ENCODE results near the gene EFCAB5. TPM values are rescaled to one million over a fixed set of nuclear protein-coding genes. Genes with fewer than 3 reads are reported as not detected.
A peak's percentile ranks its signal among the peaks of the same experiment; 100 is the strongest.

Gene EFCAB5
- polyA plus RNA-seq, 1 donor from 2014 or later: 1.0 TPM

DNA sequence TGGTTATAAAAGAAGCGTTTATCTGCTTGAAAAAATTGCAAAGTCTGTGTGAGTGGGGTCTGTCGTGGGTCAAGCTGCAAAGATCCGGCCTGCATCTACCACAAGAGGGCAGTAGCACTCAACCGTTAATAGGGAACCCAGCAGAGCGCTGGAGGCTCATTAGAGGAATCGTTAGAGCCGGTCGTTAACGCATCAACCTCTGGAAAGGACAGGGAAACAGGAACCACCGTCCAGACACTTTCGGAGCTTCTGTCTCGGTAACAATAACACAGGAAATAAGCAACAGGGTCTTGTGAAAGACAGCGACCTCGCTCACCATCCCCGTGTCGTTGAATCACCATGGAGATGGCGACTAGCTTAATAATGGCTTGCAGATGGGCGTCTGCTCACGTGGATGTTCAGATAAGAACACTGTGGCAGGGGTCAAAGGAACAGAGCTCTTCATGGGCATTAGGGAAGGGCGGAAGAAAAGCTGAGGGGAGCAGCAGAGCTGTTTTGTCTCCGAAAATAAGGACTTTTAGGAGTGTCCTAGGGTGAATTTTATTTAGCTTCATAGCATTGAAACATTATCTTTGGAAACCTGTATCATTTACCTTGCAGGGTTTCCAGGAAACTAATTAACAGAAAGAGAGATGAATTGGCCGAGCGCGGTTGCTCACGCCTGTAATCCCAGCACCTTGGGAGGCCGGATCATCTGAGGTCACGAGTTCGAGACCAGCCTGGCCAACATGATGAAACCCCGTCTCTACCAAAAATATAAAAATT lies 163.3 kb downstream of the EFCAB5 start:
- TF ChIP-seq RAD21 (conservative IDR thresholded peaks at IDR 0.05) (peak; percentile 81), TAF1 (IDR thresholded peaks at IDR 0.05; ENCODE audit: low read depth) (no peak), EZH2 (IDR thresholded peaks at IDR 0.05; ENCODE audit: borderline replicate concordance, insufficient read depth, low read length, poor library complexity, severe bottlenecking) (no peak), MXI1 (conservative IDR thresholded peaks at IDR 0.05; ENCODE audit: poor library complexity, severe bottlenecking) (peak; percentile 82), SMC3 (conservative IDR thresholded peaks at IDR 0.05; ENCODE audit: poor library complexity) (peak; percentile 82), EP300 (conservative IDR thresholded peaks at IDR 0.05; ENCODE audit: poor library complexity, severe bottlenecking) (no peak), POLR2AphosphoS5 (IDR thresholded peaks at IDR 0.05) (peak; percentile 11)
- TF ChIP-seq, protein P1, sequence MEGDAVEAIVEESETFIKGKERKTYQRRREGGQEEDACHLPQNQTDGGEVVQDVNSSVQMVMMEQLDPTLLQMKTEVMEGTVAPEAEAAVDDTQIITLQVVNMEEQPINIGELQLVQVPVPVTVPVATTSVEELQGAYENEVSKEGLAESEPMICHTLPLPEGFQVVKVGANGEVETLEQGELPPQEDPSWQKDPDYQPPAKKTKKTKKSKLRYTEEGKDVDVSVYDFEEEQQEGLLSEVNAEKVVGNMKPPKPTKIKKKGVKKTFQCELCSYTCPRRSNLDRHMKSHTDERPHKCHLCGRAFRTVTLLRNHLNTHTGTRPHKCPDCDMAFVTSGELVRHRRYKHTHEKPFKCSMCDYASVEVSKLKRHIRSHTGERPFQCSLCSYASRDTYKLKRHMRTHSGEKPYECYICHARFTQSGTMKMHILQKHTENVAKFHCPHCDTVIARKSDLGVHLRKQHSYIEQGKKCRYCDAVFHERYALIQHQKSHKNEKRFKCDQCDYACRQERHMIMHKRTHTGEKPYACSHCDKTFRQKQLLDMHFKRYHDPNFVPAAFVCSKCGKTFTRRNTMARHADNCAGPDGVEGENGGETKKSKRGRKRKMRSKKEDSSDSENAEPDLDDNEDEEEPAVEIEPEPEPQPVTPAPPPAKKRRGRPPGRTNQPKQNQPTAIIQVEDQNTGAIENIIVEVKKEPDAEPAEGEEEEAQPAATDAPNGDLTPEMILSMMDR (IDR thresholded peaks at IDR 0.05; ENCODE audit: poor library complexity, severe bottlenecking): peak; percentile 95
- TF ChIP-seq, protein P2, sequence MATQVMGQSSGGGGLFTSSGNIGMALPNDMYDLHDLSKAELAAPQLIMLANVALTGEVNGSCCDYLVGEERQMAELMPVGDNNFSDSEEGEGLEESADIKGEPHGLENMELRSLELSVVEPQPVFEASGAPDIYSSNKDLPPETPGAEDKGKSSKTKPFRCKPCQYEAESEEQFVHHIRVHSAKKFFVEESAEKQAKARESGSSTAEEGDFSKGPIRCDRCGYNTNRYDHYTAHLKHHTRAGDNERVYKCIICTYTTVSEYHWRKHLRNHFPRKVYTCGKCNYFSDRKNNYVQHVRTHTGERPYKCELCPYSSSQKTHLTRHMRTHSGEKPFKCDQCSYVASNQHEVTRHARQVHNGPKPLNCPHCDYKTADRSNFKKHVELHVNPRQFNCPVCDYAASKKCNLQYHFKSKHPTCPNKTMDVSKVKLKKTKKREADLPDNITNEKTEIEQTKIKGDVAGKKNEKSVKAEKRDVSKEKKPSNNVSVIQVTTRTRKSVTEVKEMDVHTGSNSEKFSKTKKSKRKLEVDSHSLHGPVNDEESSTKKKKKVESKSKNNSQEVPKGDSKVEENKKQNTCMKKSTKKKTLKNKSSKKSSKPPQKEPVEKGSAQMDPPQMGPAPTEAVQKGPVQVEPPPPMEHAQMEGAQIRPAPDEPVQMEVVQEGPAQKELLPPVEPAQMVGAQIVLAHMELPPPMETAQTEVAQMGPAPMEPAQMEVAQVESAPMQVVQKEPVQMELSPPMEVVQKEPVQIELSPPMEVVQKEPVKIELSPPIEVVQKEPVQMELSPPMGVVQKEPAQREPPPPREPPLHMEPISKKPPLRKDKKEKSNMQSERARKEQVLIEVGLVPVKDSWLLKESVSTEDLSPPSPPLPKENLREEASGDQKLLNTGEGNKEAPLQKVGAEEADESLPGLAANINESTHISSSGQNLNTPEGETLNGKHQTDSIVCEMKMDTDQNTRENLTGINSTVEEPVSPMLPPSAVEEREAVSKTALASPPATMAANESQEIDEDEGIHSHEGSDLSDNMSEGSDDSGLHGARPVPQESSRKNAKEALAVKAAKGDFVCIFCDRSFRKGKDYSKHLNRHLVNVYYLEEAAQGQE (IDR thresholded peaks at IDR 0.05; ENCODE audit: borderline replicate concordance): no peak
- H3F3A ChIP-seq (ENCODE audit: insufficient read depth, low read length, poor library complexity, severe bottlenecking): no peaks in the 10 kb centered on the region
- no peaks in the 10 kb centered on the region for H3K27me3 ChIP-seq (ENCODE audit: insufficient read depth, low read depth, low read length)
- H3K79me2 ChIP-seq (replicated peaks; ENCODE audit: insufficient read depth, low read length): no peaks in the 10 kb centered on the region
- no peaks in the 10 kb centered on the region for H3K9me2 ChIP-seq (ENCODE audit: insufficient read depth, low read length)
- H2AFZ ChIP-seq (ENCODE audit: low read depth, low read length): peak overlapping the region; percentile 59
- H3K27ac ChIP-seq (ENCODE audit: low read length): peak overlapping the region; percentile 80
- H3K9me3 ChIP-seq (ENCODE audit: low read length): no peaks in the 10 kb centered on the region
- peak overlapping the region; percentile 62 for H3K9ac ChIP-seq (ENCODE audit: low read length)
- H4K20me1 ChIP-seq (ENCODE audit: insufficient read depth): no peaks in the 10 kb centered on the region
- no peaks in the 10 kb centered on the region for H3K36me3 ChIP-seq (ENCODE audit: insufficient read depth, low read length)
- peak overlapping the region; percentile 66 for H3K4me3 ChIP-seq (ENCODE audit: low read length)
- peak overlapping the region; percentile 15 for H3K4me2 ChIP-seq (ENCODE audit: low read length)

DNA sequence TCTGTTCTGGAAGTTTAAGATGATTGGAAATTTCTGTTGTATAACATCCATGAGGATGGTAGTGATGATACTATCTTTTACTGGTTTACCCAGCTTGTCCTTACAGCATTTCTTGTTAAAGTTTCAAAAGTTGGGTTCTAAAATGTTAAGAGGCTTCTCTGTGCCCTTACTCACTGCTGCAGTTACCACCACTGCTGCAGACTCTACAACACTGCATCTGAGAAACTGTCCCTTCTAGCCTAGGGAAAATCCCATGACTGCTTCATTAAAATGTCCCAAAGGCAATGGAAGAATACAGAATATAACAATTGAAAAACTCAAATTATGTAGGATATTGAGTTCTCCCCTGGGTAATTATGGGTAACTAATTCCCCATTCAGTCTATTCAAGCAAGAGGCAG lies 171.4 kb downstream of the EFCAB5 start:
- Histone ChIP-seq H3K36me3 (ENCODE audit: insufficient read depth, low read length) (no peaks in the 10 kb centered on the region), H3F3A (ENCODE audit: insufficient read depth, low read length, poor library complexity, severe bottlenecking) (no peaks in the 10 kb centered on the region), H3K9me2 (ENCODE audit: insufficient read depth, low read length) (no peaks in the 10 kb centered on the region), H3K27me3 (ENCODE audit: insufficient read depth, low read depth, low read length) (no peaks in the 10 kb centered on the region), H3K9me3 (ENCODE audit: low read length) (no peaks in the 10 kb centered on the region), H3K79me2 (replicated peaks; ENCODE audit: insufficient read depth, low read length) (peaks cover 7% of the 10 kb centered on the region), H4K20me1 (ENCODE audit: insufficient read depth) (no peaks in the 10 kb centered on the region), H3K27ac (ENCODE audit: low read length) (no peak overlapping the region), H2AFZ (ENCODE audit: low read depth, low read length) (no peak overlapping the region), H3K9ac (ENCODE audit: low read length) (no peak overlapping the region), H3K4me3 (ENCODE audit: low read length) (no peak overlapping the region), H3K4me2 (ENCODE audit: low read length) (no peak overlapping the region)
- no peak for TF ChIP-seq EZH2 (IDR thresholded peaks at IDR 0.05; ENCODE audit: borderline replicate concordance, insufficient read depth, low read length, poor library complexity, severe bottlenecking)

Measured in neural cell (in vitro differentiated cells).